ENCODE data around the gene MLLT10.
"Not testable (repeated sequence)": the region's sequence is repeated elsewhere in the genome, so short reads cannot be mapped to it uniquely, and the experiment has no call there.

The MLLT10 gene

GRCh38 chr10:21528236-21529031, 5.6 kb upstream of the MLLT10 start:
- DNase-seq (ENCODE audit: low read depth) = no peak

GRCh38 chr10:21529032-21529910, 4.8 kb upstream of the MLLT10 start:
- DNase-seq (ENCODE audit: low read depth) = no peak

GRCh38 chr10:21530168-21530567, 3.9 kb upstream of the MLLT10 start:
- DNase-seq (ENCODE audit: low read depth) = no peak

GRCh38 chr10:21530641-21531040, 3.4 kb upstream of the MLLT10 start:
- no peak for DNase-seq (ENCODE audit: low read depth)

DNA sequence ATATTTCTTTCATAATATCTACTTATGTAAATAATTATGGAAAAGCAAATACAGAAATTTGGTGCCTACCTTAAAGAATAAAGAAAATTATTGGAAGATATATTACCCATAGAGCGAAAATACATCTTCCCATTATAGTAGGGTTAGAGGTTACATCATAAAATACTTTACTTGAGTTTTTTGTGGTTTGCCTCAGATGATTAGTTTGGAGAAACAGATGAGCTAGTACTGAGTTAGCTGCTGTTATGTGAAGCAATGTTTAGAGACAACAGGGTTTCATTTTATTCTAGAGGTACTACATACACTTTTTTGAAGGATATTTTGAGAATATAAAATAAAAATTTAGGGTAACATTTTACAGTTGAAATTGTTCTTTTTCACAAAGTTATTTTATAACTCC, 2.9 kb upstream of the MLLT10 start:
- DNase-seq (ENCODE audit: low read depth) = no peak

DNA sequence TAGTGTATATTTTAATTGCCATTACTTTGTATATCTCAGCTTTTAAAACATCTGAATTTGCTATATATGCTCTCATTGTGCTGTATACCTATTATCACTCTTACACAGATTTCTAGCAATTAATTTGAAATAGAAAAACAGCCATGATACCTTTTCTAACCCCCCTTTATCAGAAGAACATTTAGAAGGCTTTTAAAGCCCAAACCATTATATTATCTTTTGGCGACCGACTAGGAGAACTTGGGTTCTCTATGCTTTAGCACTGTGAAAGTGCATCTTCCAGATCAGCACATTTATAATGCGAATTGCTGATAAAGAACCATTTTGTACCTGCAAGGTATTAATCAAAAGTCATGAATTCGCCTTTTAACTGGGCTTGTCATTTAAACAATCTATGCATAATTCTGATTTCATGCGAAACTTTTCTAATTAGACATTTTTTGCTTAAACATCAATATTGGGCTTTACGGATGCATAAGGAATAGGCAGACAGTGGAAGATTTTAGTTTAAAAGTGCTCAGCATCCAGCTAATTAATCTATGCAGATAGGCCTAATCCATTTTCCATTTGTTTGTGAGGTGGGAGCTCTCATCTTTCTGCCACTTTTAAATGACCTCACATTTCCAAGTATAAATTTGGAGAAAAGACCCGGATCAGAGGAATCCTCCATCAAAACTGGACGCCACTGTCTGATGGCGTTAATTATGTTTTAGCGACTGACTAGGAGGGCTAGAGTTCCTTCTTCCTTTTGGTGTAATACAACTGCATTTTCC, 1.2 kb upstream of the MLLT10 start:
- no peak for DNase-seq (ENCODE audit: low read depth)

- DNase-seq (ENCODE audit: low read depth) = no peak
Measured at GRCh38 chr10:21534280-21534586, 201 bp downstream of the MLLT10 start.

DNA sequence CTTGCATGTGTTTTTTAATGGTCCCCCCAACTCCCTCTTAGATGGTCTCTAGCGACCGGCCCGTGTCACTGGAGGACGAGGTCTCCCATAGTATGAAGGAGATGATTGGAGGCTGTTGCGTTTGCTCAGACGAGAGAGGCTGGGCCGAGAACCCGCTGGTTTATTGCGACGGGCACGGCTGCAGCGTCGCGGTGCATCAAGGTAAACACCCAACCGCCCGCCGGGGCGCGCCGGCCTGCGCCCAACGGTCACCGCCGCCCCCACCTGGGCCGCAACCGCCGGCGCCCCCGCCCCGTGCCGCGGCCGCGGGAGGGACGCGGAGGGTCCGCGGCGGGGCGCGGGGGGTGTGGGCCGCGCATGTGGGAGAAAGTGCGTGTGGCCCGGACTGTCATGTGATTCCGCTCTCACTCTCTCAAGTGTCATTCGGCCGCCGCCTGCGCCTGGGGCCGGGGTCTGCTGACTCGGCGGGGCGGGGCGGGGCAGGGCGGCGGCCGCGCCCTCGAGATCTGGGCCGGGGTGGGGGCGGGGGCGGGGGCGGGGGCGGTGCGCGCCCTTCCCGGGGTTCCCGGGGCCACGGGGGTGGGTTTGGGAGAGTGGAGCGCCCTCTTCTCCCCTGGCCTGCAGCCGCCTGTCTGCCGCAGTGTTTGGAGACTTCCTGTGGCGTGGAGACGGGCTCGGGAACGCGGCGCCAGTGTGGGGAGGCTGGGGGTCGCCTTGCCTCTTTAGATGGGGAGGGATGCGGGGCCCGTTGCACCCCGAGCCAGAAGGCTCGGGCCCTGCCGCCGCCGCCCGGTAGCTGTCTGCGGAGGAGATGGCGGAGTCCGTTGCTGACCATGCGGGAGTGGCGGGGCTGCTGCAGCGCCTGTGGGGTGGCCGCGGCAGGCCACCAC, 817 bp downstream of the MLLT10 start:
- DNase-seq (ENCODE audit: low read depth) = no peak

DNA sequence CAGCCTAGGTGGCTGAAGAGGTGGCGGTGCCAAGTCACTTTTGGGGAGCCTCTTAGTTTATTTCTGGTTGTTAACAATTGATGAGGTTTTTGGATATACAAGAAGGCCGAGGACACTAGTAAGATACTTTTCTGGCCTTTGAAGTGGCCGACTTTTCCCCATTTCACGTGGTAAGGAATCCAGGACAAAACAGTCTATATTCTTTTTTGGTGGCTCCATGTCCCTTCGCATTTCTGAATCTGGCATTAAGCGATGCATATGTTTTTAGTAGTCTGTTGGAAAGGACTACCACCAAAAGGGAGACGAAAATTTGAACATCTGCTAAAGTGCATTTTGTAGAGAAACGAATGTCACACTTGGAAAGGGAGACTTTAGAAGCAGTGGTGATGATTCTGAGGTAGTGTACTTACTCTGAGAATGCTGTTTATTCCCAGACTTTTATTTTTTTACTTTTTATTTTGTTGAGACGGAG, 1.5 kb downstream of the MLLT10 start:
- DNase-seq (ENCODE audit: low read depth) = no peak

GRCh38 chr10:21535976-21536375, 1.9 kb downstream of the MLLT10 start:
- not testable (repeated sequence) for DNase-seq (ENCODE audit: low read depth)

DNA sequence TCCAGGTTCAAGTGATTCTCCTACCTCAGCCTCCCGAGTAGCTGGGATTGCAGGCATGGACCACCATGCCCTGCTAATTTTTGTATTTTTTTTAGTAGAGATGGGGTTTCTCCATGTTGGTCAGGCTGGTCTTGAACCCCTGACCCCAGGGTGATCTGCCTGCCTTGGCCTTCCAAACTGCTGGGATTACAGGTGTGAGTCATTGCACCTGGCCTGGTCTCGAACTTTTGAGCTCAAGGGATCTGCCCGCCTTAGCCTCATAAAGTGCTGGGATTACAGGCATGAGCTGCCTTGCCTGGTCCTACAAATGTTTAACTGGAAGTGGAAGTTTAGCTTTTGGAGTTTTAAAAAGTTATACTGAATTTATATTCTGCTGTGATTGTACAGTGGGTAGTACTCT, 2.8 kb downstream of the MLLT10 start:
- DNase-seq (ENCODE audit: low read depth) = no peak

GRCh38 chr10:21540701-21541100, 6.7 kb downstream of the MLLT10 start:
- DNase-seq (ENCODE audit: low read depth) = not testable (repeated sequence)

DNA sequence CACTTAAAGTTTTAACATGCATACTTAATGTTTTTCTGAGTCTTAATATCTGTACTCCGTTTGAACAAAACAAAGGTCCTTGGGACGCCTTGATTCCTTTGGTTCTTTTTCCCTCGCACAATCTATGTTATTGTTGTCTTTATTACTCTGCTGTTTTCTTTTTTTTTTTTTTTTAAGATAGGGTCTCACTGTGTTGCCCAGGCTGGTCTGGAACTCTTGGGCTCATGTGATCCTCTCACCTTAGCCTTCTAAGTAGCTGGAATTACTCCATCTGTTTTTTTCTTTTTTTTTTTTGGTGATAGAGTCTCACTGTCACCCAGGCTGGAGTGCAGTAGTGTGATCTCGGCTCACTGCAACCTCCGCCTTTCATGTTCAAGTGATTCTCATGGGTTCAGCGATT, 13.2 kb downstream of the MLLT10 start:
- no peak for DNase-seq (ENCODE audit: low read depth)

GRCh38 chr10:21552638-21553037, 18.6 kb downstream of the MLLT10 start:
- DNase-seq (ENCODE audit: low read depth) = no peak

GRCh38 chr10:21556527-21556926, 22.5 kb downstream of the MLLT10 start:
- no peak for DNase-seq (ENCODE audit: low read depth)

GRCh38 chr10:21558984-21559383, 25.0 kb downstream of the MLLT10 start:
- DNase-seq (ENCODE audit: low read depth) = not testable (repeated sequence)

DNA sequence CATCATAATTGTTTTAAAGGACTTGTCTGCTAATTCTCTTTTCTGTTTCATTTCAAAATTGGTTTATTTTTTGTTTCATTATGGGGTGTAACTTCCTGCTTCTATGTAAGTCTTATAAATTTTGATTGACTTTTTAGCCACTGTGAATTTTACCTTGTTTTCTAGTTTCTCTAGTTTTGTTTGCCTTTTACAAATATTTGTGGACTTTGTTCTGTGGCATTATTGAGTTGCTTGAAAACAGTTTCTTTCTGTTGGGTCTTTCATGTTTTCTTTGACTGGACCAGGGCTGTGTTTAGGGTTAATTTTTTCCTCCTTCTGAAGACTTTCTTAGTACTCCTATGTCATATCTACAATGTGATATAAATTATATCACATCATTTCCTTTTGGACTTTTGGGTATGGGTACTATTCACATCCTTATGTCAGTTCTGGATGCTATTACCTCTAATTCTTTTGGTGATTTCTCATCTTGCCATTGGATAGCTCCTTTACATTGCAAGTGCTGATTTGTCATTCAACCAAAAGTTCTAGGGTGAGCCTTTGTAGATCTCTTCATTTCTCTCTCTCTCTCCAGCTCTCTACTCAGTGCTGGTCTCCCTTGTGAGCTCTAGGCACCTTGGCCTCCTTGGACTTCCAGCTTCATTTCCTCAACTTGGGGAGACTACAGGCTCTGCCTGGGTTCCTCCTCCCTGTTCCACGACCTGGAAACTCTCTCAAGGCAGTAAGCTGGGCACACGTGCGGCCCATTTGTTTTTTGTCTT, 36.9 kb downstream of the MLLT10 start:
- DNase-seq (ENCODE audit: low read depth) = no peak

GRCh38 chr10:21572578-21572977, 38.5 kb downstream of the MLLT10 start:
- DNase-seq (ENCODE audit: low read depth) = peak; percentile 32

- DNase-seq (ENCODE audit: low read depth) = not testable (repeated sequence)
Measured at GRCh38 chr10:21574514-21574913, 40.5 kb downstream of the MLLT10 start.

- no peak for DNase-seq (ENCODE audit: low read depth)
Measured at GRCh38 chr10:21579291-21579690, 45.3 kb downstream of the MLLT10 start.

- DNase-seq (ENCODE audit: low read depth) = not testable (repeated sequence)
Measured at GRCh38 chr10:21581421-21581834, 47.4 kb downstream of the MLLT10 start.
